Activated CD4-positive, alpha-beta T cell treated with anti-CD3 and anti-CD28 coated beads, Interleukin-2, amount 50 U/mL, for 48 hours (primary cell): Measurements from ENCODE around the gene EFNA1.
A peak's percentile ranks its signal among the peaks of the same experiment; 100 is the strongest.

Experiments
- DNase-seq, 2 experiments: peaks; one replicate each; pipeline ENCODE4 v3.0.0-alpha.2; 2020

The EFNA1 gene

DNA sequence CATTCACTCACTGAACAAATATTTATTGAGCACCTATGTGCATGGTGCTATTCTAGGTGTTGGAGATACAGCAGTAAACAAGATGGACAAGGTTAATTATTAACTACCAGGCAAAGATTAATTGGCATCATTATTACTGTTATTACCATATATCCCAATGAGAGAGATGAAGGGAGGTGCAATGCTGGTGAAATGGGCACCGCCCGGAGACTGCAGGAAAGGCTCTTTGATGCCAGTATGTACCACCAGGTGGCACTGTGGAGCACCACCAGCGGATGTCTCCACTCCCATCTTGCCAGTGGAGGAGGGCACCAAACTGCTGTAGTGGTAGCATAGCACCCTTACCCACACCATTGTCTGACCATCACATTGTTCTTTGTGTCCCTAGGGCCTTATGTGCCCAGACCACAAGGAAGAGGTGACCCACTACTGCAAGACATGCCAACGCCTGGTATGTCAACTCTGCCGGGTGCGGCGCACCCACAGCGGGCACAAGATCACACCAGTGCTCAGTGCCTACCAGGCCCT is 48.9 kb downstream of the EFNA1 start:
- DNase-seq, result peak; percentile 94

DNA sequence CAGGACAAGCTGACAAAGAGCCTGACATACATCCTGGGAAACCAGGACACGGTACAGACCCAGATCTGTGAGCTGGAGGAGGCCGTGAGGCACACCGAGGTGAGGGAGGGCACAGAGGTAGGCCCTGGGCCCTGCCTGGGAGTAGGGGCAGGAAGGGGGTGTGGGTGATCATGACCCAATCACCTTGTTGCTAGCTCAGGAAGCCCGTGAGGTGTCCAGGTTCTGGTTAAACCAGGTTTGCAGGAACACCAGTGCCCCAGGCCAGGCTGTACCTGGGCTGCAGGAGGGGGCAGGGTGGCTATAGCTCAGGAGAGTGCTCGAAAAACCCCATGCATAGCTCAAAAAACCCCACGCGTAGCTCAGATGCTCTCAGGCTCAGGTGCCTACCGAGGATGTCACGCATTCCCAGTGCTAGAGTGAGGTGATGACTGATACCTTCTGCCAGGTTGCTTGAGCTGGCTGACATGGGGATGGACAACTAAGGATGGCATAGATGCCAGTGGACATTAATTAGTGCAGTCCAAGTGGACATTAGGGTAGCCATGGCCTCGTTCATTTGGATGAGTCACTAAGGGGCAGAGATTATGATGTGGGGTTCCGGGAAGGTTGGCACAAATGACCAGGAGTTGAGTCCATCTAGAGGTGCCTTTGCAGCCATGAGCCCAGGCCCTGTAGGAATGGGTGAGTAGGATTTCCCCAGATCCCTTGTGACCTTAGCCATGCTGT is 49.7 kb downstream of the EFNA1 start:
- peak in 1 of 2 experiments; percentile 1 for DNase-seq

DNA sequence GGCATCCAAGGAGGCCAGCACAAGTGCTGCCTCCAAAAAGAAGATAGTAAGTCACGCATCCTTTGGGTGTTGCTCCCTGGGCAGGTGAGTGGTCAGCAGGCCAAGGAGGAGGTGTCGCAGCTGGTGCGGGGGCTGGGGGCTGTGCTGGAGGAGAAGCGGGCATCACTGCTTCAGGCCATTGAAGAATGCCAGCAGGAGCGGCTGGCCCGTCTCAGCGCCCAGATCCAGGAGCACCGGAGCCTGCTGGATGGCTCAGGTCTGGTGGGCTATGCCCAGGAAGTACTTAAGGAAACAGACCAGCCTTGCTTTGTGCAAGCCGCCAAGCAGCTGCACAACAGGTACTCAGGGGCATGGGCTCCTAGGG is 50.2 kb downstream of the EFNA1 start:
- peak in 1 of 2 experiments; percentile 2 for DNase-seq

DNA sequence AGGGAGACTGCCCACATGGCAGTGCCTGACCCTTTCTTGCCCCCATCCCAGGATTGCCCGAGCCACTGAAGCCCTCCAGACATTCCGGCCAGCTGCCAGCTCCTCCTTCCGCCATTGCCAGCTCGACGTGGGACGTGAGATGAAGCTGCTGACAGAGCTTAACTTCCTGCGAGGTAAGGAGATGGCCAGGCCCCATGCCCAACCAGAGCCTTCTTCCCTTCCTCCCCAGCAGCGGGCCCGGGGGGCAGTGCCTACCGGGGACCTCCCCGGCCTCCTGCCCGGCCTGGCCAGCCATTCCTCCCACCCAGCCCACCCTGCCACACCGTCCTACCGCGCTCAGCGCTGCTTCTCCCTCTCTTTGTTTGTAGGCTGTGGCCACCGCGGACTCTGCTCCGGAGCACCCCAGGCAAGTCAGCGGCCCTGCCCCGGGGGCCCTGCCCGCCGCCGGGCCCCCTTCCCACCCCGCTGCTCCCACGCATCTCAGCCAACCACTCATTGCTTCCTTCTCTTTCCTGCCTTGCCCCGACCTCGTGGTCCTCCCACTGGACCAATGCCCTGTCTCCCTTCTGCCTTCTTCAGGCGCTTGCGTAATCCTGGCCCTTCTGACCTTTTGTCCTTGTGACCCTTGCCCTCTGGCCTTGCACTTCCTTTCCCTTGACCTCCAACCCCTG is 50.9 kb downstream of the EFNA1 start:
- DNase-seq, result peak in 1 of 2 experiments; percentile 3

DNA sequence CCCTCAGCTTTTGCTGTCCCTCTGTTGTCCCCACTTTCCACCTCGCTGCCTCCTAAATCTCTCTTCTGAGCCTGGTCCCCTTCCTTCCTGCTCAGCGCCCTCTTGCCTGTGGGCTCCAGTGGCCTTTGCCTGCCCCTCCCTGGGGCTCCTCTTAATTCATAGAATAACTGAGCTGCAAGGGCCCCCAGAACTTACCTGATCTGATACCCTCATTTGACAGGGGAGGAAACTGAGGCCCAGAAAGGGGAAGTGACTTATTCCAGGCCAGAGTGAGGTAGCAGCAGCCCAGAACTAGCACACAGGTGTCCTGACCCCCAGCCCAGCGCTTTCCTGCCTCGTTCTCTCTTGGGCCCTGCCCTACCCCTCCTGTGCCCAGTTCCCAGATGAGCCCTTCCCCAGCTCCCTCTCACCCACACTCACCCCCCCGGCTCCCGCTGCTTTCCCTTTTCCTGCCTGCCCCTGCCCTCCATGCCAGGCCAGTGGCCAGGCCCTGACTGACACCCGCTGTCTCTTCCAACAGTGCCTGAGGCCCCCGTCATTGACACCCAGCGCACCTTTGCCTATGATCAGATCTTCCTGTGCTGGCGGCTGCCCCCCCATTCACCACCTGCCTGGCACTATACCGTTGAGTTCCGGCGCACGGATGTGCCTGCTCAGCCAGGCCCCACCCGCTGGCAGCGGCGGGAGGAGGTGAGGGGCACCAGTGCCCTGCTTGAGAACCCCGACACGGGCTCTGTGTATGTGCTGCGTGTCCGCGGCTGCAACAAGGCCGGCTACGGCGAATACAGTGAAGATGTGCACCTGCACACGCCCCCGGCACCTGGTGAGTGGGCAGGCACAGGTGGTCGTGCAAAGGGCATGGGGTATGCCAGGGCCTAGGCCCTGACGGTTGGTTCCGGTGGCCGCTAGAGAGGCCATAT is 51.7 kb downstream of the EFNA1 start:
- peak in 1 of 2 experiments; percentile 1 for DNase-seq

DNA sequence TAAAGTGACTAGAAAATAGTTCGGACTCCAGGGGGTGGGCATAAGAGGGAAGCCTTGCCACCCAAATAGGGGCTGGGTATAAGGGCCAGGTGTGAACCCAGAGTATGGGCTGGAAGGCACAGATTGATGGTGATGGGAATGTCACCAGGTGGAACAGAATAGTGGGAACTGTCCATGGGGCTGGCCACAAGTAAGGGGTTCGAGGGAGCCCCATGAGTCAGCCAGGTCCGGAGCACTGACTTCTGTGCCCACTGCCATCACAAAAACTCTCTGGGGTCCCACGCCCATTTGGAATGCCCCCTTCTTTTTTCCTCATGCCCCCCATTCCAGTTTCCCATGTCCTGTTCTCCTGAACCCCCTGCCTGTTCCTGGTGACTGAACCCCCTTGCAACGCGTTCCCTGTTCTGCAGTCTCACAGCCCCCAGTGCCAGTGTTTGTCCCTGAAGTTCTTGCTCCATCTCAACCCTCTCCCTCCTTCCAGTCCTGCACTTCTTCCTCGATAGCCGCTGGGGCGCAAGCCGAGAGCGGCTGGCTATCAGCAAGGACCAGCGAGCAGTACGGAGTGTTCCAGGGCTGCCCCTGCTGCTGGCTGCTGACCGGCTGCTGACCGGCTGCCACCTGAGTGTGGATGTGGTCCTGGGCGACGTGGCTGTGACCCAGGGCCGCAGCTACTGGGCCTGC is 53.8 kb downstream of the EFNA1 start:
- no peak for DNase-seq

DNA sequence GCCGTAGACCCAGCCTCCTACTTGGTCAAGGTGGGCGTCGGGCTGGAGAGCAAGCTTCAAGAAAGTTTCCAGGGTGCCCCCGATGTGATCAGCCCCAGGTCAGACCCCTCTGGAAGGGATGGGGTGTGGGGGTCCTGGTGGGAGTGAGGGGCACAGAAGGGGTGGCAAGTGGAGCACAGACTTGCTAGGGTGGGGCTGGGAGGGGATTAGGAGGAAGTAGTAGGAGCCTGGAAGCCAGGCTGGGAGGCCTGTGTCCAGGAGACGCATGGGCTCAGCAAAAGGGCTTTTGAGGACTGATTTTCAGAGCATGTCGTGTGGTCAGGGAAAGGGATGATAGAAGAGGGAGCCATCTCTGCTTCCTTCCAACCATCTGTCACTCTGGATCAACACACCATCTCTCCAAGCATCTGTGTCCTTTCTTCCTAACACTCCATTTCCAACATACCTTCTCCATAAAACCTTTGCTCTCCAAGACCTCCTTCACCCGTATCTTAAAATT is 54.4 kb downstream of the EFNA1 start:
- no peak for DNase-seq

DNA sequence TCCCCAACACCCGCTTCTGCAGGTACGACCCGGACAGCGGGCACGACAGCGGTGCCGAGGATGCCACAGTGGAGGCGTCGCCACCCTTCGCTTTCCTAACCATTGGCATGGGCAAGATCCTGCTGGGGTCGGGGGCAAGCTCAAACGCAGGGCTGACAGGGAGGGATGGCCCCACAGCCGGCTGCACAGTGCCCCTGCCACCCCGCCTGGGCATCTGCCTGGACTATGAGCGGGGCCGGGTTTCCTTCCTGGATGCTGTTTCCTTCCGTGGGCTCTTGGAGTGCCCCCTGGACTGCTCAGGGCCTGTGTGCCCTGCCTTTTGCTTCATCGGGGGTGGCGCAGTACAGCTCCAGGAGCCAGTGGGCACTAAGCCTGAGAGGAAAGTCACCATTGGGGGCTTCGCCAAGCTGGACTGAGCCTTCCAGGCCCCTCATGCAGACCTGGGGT is 56.1 kb downstream of the EFNA1 start:
- no peak for DNase-seq

DNA sequence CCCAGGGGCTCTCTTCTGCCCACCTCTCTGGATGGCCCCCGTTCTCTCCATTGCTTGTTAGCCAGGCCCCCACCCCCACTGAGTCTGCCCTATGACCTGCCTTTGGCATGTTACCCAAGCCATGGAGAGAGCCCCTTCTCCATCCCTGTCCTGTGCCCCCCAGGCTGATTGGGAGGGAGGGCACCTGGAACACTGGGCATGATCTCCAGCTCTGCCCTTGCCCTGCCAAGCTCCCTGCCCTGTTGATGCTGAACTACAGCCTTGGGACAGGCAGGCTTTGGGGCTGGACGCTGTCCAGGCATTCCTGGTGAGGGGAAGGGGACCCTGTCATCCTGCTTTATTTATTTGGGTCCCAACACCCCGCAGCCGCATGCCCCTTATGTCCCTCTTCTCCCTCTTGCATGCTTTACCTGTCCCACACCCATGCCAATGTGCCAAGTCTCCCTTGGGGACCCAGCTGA is 56.7 kb downstream of the EFNA1 start:
- no peak for DNase-seq
